Measurements from ENCODE around the gene ZBTB8B.

ZBTB8B gene

GRCh38 chr1:32503153-32503552 lies 38.3 kb downstream of the ZBTB8B start:
- no peak for DNase-seq (ENCODE audit: low read depth in 4 of 4, low spot score in 1 of 4)

GRCh38 chr1:32507021-32507420 lies 42.1 kb downstream of the ZBTB8B start:
- no peak for DNase-seq (ENCODE audit: low read depth in 4 of 4, low spot score in 1 of 4)

GRCh38 chr1:32508761-32509160 lies 43.9 kb downstream of the ZBTB8B start:
- DNase-seq (ENCODE audit: low read depth in 4 of 4, low spot score in 1 of 4): no peak

GRCh38 chr1:32509939-32510338 lies 45.1 kb downstream of the ZBTB8B start:
- DNase-seq (ENCODE audit: low read depth in 4 of 4, low spot score in 1 of 4): no peak
